HEK293 (cell line): ENCODE results near the gene PVALEF.

ENCODE experiments used
- GLIS1 ChIP-seq: fragments of 450-650 bp; formaldehyde crosslinking; IDR thresholded peaks from 2 replicates; pipeline ENCODE4 v1.5.1; 2016; ENCODE audit warnings: missing biosample characterization, missing genetic modification characterization
- KLF9 ChIP-seq: fragments of 450-650 bp; formaldehyde crosslinking; IDR thresholded peaks from 2 replicates; pipeline ENCODE4 v1.5.1; 2016; ENCODE audit warnings: missing biosample characterization, missing genetic modification characterization, low read depth
- TCF7L2 ChIP-seq: IDR thresholded peaks from 2 replicates; pipeline ENCODE4 v1.6.1; 2011; ENCODE audit warnings: low read depth, mild to moderate bottlenecking, inconsistent platforms, low read length, moderate library complexity, borderline replicate concordance
- ZBTB8A ChIP-seq: fragments of 450-650 bp; formaldehyde crosslinking; IDR thresholded peaks from 2 replicates; pipeline ENCODE4 v1.5.1; 2016; ENCODE audit warnings: missing biosample characterization, missing genetic modification characterization
- ZNF114 ChIP-seq: fragments of 450-650 bp; formaldehyde crosslinking; IDR thresholded peaks from 2 replicates; pipeline ENCODE4 v1.5.0; 2017; ENCODE audit warnings: missing biosample characterization, missing genetic modification characterization
- ZNF274 ChIP-seq, 2 experiments: fragments of 200-500 bp in 1 of 2; fragments of 450-650 bp in 1 of 2; sonication (Bioruptor generic) in 1 of 2; formaldehyde crosslinking in 1 of 2; IDR thresholded peaks; 2 replicates each; pipeline versions ENCODE4 v1.5.1 to v1.6.1; 2014 to 2016; ENCODE audit warnings: borderline replicate concordance in 1 of 2, inconsistent platforms in 1 of 2, low read length in 1 of 2, missing biosample characterization in 1 of 2, missing genetic modification characterization in 1 of 2
- ZNF404 ChIP-seq: fragments of 450-650 bp; formaldehyde crosslinking; IDR thresholded peaks from 2 replicates; pipeline ENCODE4 v1.5.1; 2017; ENCODE audit warnings: missing biosample characterization, missing genetic modification characterization
- ZSCAN16 ChIP-seq: fragments of 450-650 bp; formaldehyde crosslinking; IDR thresholded peaks from 2 replicates; pipeline ENCODE4 v1.5.1; 2016; ENCODE audit warnings: missing biosample characterization, missing genetic modification characterization
- TF ChIP-seq, protein P1 (sequence below): fragments of 450-650 bp; formaldehyde crosslinking; IDR thresholded peaks from 2 replicates; pipeline ENCODE4 v1.5.1; 2016; ENCODE audit warnings: missing biosample characterization, missing genetic modification characterization

- TF ChIP-seq, protein P1, sequence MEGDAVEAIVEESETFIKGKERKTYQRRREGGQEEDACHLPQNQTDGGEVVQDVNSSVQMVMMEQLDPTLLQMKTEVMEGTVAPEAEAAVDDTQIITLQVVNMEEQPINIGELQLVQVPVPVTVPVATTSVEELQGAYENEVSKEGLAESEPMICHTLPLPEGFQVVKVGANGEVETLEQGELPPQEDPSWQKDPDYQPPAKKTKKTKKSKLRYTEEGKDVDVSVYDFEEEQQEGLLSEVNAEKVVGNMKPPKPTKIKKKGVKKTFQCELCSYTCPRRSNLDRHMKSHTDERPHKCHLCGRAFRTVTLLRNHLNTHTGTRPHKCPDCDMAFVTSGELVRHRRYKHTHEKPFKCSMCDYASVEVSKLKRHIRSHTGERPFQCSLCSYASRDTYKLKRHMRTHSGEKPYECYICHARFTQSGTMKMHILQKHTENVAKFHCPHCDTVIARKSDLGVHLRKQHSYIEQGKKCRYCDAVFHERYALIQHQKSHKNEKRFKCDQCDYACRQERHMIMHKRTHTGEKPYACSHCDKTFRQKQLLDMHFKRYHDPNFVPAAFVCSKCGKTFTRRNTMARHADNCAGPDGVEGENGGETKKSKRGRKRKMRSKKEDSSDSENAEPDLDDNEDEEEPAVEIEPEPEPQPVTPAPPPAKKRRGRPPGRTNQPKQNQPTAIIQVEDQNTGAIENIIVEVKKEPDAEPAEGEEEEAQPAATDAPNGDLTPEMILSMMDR (tag by site-specific recombination) = peak; percentile 71
- TF ChIP-seq ZNF404 (tag by site-specific recombination) (no peak), ZSCAN16 (tag by site-specific recombination) (no peak), ZNF274 (IDR thresholded peaks at IDR 0.05; ENCODE audit: low read length) (no peak), ZNF274 (tag by site-specific recombination; IDR thresholded peaks at IDR 0.05; ENCODE audit: borderline replicate concordance) (no peak), ZBTB8A (tag by site-specific recombination) (no peak), KLF9 (tag by site-specific recombination) (no peak), GLIS1 (tag by site-specific recombination) (no peak), TCF7L2 (no peak), ZNF114 (no peak)
Measured at GRCh38 chr17:81189670-81190530, 24.6 kb downstream of the PVALEF start.
